MCF 10A (cell line): Measurements from ENCODE around the gene ABCD4. TPM values are rescaled to one million over a fixed set of nuclear protein-coding genes. Genes with fewer than 3 reads are reported as not detected.
"Not testable (repeated sequence)": the region's sequence is repeated elsewhere in the genome, so short reads cannot be mapped to it uniquely, and the experiment has no call there.

Experiments
- BruUV-seq: library from RNA; stranded (reverse); fragments of 400-500 nt; replicated peaks from 2 replicates; lab custom pipeline; 2021; lab: Mats Ljungman, UMichigan
- CTCF ChIA-PET: fragments of 300-600 bp; sonication (Branson Sonifier 250); formaldehyde crosslinking; extraction: SDS; loops from one replicate; lab custom pipeline; 2021; ENCODE audit warnings: antibody characterized with exemption, inconsistent platforms; lab: Yijun Ruan, JAX
- POLR2A ChIA-PET: fragments of 300-600, 350-650 bp; sonication (Branson Sonifier 250); formaldehyde crosslinking; extraction: SDS; loops from one replicate; lab custom pipeline; 2020; ENCODE audit warnings: antibody characterized with exemption, inconsistent platforms; lab: Yijun Ruan, JAX
- DNase-seq: peaks from one replicate; pipeline ENCODE4 v3.0.0-alpha.2; 2018; ENCODE audit not compliant: unreplicated experiment
- H3K27ac Mint-ChIP-seq: one replicate; pipeline ENCODE4 v1.8.0; 2022; ENCODE audit warnings: mild to moderate bottlenecking, low read depth, mixed read lengths; ENCODE audit not compliant: unreplicated experiment
- H3K27me3 Mint-ChIP-seq: one replicate; pipeline ENCODE4 v1.8.0; 2022; ENCODE audit warnings: mixed read lengths; ENCODE audit not compliant: insufficient read depth, unreplicated experiment
- H3K36me3 Mint-ChIP-seq: one replicate; pipeline ENCODE4 v1.8.0; 2022; ENCODE audit warnings: mild to moderate bottlenecking, moderate library complexity, mixed read lengths; ENCODE audit not compliant: insufficient read depth, unreplicated experiment
- H3K4me1 Mint-ChIP-seq: one replicate; pipeline ENCODE4 v1.8.0; 2022; ENCODE audit warnings: mixed read lengths; ENCODE audit not compliant: insufficient read depth, unreplicated experiment
- H3K4me3 Mint-ChIP-seq: one replicate; pipeline ENCODE4 v1.8.0; 2022; ENCODE audit warnings: mild to moderate bottlenecking, moderate library complexity, mixed read lengths; ENCODE audit not compliant: unreplicated experiment
- H3K9me3 Mint-ChIP-seq: one replicate; pipeline ENCODE4 v1.8.0; 2022; ENCODE audit warnings: mixed read lengths; ENCODE audit not compliant: unreplicated experiment
- intact Hi-C: fragments of 100-400 bp; cut with micrococcal nuclease; formaldehyde crosslinking; loops from 2 replicates; pipeline ENCODE4 v1.14.1; 2022
- total RNA-seq: library from RNA; stranded (reverse); gene quantifications from 2 replicates; pipeline ENCODE4 v1.2.3, GENCODE V29; 2022
- TF ChIP-seq, protein P1 (sequence below): fragments of 200-600 bp; IDR thresholded peaks from one replicate; pipeline ENCODE4 v1.8.0; 2022; ENCODE audit warnings: antibody characterized with exemption, mild to moderate bottlenecking; ENCODE audit not compliant: unreplicated experiment

Gene ABCD4
- total RNA-seq, 1 experiment from 2014 or later, result 26.6 TPM

DNA sequence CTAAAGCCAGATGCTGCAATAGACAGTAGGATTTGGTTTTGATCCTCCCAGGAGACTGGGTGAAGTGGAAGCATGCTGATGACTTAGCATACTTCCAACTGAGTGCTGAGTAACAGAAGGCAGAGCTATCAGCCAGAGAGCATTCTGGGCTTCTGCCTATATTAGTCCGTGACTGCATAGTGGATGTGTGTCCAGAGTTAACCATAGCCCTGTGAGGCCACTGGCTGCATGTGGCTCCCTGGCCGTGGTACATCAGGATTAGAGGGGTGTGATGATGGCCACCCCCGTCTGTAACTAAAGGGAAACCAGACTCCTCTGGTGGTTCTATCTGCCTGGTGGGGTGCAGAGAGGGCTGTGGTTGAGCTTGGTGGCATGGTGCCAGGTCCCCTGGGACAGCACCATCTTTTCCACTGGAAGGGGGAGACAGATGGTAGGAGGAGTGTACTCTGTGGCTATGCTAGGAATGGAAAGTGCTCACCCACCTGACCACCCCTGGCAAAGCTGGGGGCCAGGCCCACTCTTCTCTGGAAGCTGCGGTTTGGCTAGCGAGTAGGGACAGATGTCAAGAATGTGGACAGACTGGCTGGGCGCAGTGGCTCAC is 27.4 kb downstream of the ABCD4 start:
- Mint-ChIP-seq H3K4me3 (no peak overlapping the region), H3K9me3 (no peaks in the 10 kb centered on the region), H3K27me3 (peaks cover 14% of the 10 kb centered on the region), H3K27ac (no peak overlapping the region), H3K36me3 (peaks cover 4% of the 10 kb centered on the region), H3K4me1 (peaks cover 6% of the 10 kb centered on the region)
- TF ChIP-seq, protein P1, sequence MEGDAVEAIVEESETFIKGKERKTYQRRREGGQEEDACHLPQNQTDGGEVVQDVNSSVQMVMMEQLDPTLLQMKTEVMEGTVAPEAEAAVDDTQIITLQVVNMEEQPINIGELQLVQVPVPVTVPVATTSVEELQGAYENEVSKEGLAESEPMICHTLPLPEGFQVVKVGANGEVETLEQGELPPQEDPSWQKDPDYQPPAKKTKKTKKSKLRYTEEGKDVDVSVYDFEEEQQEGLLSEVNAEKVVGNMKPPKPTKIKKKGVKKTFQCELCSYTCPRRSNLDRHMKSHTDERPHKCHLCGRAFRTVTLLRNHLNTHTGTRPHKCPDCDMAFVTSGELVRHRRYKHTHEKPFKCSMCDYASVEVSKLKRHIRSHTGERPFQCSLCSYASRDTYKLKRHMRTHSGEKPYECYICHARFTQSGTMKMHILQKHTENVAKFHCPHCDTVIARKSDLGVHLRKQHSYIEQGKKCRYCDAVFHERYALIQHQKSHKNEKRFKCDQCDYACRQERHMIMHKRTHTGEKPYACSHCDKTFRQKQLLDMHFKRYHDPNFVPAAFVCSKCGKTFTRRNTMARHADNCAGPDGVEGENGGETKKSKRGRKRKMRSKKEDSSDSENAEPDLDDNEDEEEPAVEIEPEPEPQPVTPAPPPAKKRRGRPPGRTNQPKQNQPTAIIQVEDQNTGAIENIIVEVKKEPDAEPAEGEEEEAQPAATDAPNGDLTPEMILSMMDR, result no peak
- intact Hi-C loops, result no loop called here
- CTCF ChIA-PET, result interaction anchor here (0.6 to 2.2 kb wide), 3 partner anchors 18 to 26 kb away, joined by 3 to 11 read pairs (median 3); no protein-coding TSS in a partner anchor
- BruUV-seq, result no TSS peak
- DNase-seq, result no peak
- POLR2A ChIA-PET, result no interaction called here

DNA sequence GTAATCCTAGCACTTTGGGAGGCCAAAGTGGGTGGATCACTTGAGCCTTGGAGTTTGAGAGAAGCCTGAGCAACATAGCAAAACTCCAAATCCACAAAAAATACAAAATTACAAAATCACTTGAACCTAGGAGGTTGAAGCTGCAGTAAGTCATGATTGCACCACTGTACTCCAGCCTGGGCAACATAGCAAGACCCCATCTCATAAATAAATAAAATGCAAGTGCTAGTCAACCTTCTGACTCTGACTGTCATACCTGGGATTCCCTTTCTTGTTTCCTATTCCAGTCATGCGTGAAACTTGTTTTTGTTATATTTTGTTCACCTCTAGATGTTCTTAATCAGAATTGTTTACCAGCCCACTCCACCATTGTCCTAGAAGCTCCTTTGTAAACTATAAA is 31.4 kb downstream of the ABCD4 start:
- DNase-seq, result no peak
- ChIA-PET POLR2A (no interaction called here), CTCF (interaction anchor here (1.3 kb wide), 1 partner anchor 12 kb away, joined by 4 read pairs; no protein-coding TSS in a partner anchor)
- Mint-ChIP-seq H3K4me3 (no peak overlapping the region), H3K9me3 (no peaks in the 10 kb centered on the region), H3K27me3 (peaks cover 14% of the 10 kb centered on the region), H3K36me3 (no peaks in the 10 kb centered on the region), H3K4me1 (peaks cover 6% of the 10 kb centered on the region), H3K27ac (no peak overlapping the region)
- TF ChIP-seq, protein P1, result no peak
- no TSS peak for BruUV-seq
- intact Hi-C loops, result no loop called here

DNA sequence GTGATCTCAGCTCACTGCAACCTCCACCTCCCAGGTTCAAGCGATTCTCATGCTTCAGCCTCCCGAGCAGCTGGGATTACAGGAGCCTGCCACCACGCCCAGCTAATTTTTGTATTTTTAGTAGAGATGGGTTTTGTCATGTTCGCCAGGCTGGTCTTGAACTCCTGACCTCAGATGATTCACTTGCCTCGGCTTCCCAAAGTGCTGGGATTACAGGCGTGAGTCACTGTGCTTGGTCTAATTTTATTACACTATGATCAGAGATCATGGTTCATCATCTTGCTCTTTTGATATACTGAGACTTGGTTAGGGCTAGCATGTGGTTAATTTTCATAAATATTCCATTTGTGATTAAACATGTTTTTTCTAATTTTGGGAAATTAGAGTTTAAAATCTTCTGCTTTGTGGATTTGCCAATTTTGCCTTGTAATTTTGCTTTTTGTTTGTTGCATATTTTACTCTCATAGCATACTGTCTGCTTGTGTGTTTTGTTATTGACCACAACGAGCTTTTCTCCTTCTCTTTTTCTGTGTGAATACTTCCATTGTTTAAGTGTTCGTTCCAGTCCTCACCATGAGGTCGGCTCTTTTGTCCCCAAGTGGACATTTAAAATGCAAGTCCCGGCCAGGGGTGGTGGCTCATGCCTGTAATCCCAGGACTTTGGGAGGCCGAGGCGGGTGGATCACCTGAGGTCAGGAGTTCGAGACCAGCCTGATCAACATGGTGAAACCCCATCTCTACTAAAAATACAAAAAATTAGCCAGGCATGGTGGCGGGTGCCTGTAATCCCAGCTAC is 32.2 kb downstream of the ABCD4 start:
- POLR2A ChIA-PET, result interaction anchor here (0.9 kb wide), 1 partner anchor 9 kb away, joined by 3 read pairs; no protein-coding TSS in a partner anchor
- CTCF ChIA-PET, result interaction anchor here (1.3 kb wide), 1 partner anchor 13 kb away, joined by 4 read pairs; no protein-coding TSS in a partner anchor

DNA sequence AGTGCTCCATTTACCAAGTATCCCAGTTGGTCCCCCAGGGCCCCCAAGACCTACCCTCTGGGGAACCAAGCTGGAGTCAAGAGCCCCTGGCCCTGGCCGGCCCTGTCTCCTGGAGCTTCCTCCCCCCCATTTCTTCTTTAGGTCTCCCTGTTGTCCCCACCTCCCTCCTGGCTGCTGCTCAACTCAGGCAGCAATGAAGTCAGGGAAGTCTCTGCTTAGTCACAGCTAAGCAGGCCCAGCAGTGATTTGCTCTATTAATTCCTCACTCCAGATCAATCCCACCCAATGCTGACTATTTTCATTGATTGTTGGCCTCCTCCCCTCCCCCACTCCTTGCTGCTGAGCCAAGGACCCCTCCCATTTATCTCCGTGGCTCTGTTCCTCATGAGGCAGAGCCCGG is 35.1 kb downstream of the ABCD4 start:
- H3K27ac Mint-ChIP-seq, result no peak overlapping the region
- ChIA-PET POLR2A (no interaction called here), CTCF (interaction anchor here (0.5 to 2.2 kb wide), 2 partner anchors 10 to 12 kb away, joined by 3 to 10 read pairs; no protein-coding TSS in a partner anchor)
- DNase-seq, result no peak
- no peak overlapping the region for H3K4me3 Mint-ChIP-seq
- no TSS peak for BruUV-seq
- intact Hi-C loops, result no loop called here
- TF ChIP-seq, protein P1, result no peak
- H3K4me1 Mint-ChIP-seq, result peaks cover 6% of the 10 kb centered on the region
- H3K27me3 Mint-ChIP-seq, result peaks cover 13% of the 10 kb centered on the region
- H3K36me3 Mint-ChIP-seq, result no peaks in the 10 kb centered on the region
- no peaks in the 10 kb centered on the region for H3K9me3 Mint-ChIP-seq

More for the DNA sequence above, 32.2 kb downstream of the ABCD4 start:
- peaks cover 14% of the 10 kb centered on the region for H3K27me3 Mint-ChIP-seq
- DNase-seq, result peak; percentile 65
- intact Hi-C loops, H3K36me3 Mint-ChIP-seq, H3K27ac Mint-ChIP-seq, H3K4me3 Mint-ChIP-seq, H3K9me3 Mint-ChIP-seq, BruUV-seq, H3K4me1 Mint-ChIP-seq: not testable (repeated sequence)
